SU-DHL-6 (cell line): ENCODE results near the gene B4GALT1.

ENCODE experiments used
- H2AFZ ChIP-seq: fragments of 200-600 bp; sonication (generic); 2 replicates; pipeline ENCODE4 v1.6.1; 2014; ENCODE audit warnings: low read depth, mild to moderate bottlenecking, moderate library complexity, mixed read lengths, antibody characterized with exemption, low read length; ENCODE audit not compliant: severe bottlenecking
- H3F3A ChIP-seq: fragments of 200-600 bp; shearing (Covaris generic); 2 replicates; pipeline ENCODE4 v1.6.0; 2016; ENCODE audit warnings: antibody characterized with exemption, mild to moderate bottlenecking; ENCODE audit not compliant: insufficient read depth
- H3K27ac ChIP-seq: fragments of 200-600 bp; sonication (generic); 2 replicates; pipeline ENCODE4 v1.5.1; 2016; ENCODE audit warnings: low read depth, mild to moderate bottlenecking, low read length, moderate library complexity, mixed read lengths
- H3K27me3 ChIP-seq: fragments of 200-600 bp; sonication (generic), shearing (Covaris generic); 2 replicates; pipeline ENCODE4 v1.6.0; 2014; ENCODE audit warnings: mild to moderate bottlenecking, low read length
- H3K36me3 ChIP-seq: fragments of 200-600 bp; sonication (generic); 2 replicates; pipeline ENCODE4 v1.6.1; 2014; ENCODE audit warnings: mild to moderate bottlenecking, low read length, mixed read lengths
- H3K4me2 ChIP-seq: fragments of 300-600, 200-600 bp; shearing (Covaris generic), sonication (generic); 2 replicates; pipeline ENCODE4 v1.6.0; 2014; ENCODE audit warnings: low read length, low read depth, mild to moderate bottlenecking; ENCODE audit not compliant: poor library complexity, severe bottlenecking
- H3K4me3 ChIP-seq: fragments of 200-600 bp; sonication (generic); 2 replicates; pipeline ENCODE4 v1.5.1; 2014; ENCODE audit warnings: antibody characterized with exemption, low read length, mild to moderate bottlenecking, mixed read lengths; ENCODE audit not compliant: insufficient read depth, poor library complexity, severe bottlenecking
- H3K79me2 ChIP-seq: fragments of 200-600 bp; sonication (generic); 2 replicates; pipeline ENCODE4 v1.6.1; 2014; ENCODE audit warnings: mild to moderate bottlenecking, low read length, moderate library complexity; ENCODE audit not compliant: insufficient read depth
- H3K9ac ChIP-seq: fragments of 200-600 bp; sonication (generic); 2 replicates; pipeline ENCODE4 v1.7.0; 2014; ENCODE audit warnings: mild to moderate bottlenecking, low read length
- H3K9me2 ChIP-seq: fragments of 200-600 bp; sonication (generic); replicated peaks from 2 replicates; pipeline ENCODE4 v1.6.1; 2014; ENCODE audit warnings: low read length; ENCODE audit not compliant: insufficient read depth
- H3K9me3 ChIP-seq: fragments of 200-600 bp; sonication (generic); 2 replicates; pipeline ENCODE4 v1.6.1; 2014; ENCODE audit warnings: low read length, mixed read lengths; ENCODE audit not compliant: insufficient read depth
- H4K20me1 ChIP-seq: fragments of 200-600 bp; sonication (generic); 2 replicates; pipeline ENCODE4 v1.6.1; 2014; ENCODE audit warnings: low read depth, mild to moderate bottlenecking, antibody characterized with exemption, low read length, moderate library complexity, mixed read lengths
- EZH2phosphoT487 ChIP-seq: fragments of 200-600 bp; sonication (generic), shearing (Covaris generic); conservative IDR thresholded peaks from 2 replicates; pipeline ENCODE4 v1.6.1; 2018; ENCODE audit warnings: mild to moderate bottlenecking, antibody characterized with exemption, low read length, moderate library complexity, mixed read lengths
- TF ChIP-seq, protein P1 (sequence below): fragments of 200-600 bp; sonication (generic); IDR thresholded peaks from one replicate; pipeline ENCODE4 v1.5.1; 2017; ENCODE audit warnings: antibody characterized with exemption, mild to moderate bottlenecking, low read length, moderate library complexity; ENCODE audit not compliant: insufficient read depth, poor library complexity, severe bottlenecking

Gene B4GALT1

DNA sequence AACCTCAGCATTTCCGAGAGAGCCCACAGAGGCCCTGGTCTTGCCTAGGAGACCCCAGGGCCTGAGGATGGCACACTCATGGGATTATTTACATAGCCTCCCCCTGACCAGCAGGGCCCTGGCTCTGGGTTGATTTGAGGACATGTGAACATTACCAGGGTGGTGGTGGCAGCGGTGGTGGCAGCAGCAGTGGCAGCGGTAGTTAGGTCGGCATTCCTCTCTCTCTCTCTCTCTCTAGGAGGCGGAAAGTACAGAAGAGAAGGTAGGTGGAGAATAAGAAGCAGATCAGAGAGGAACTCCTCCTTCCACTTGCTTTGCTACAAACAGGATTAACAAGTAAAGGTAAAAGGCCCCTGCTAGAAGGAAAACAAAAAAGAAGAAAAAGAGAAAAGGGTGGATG is 39.3 kb downstream of the B4GALT1 start:
- Histone ChIP-seq H3K9me3 (no peaks in the 10 kb centered on the region), H2AFZ (no peak overlapping the region), H3K36me3 (no peaks in the 10 kb centered on the region), H3K27me3 (no peaks in the 10 kb centered on the region), H3K4me3 (no peak overlapping the region), H3F3A (no peaks in the 10 kb centered on the region), H3K79me2 (no peaks in the 10 kb centered on the region), H3K9me2 (no peaks in the 10 kb centered on the region), H3K9ac (no peak overlapping the region), H3K27ac (no peak overlapping the region), H3K4me2 (no peak overlapping the region), H4K20me1 (no peaks in the 10 kb centered on the region)
- TF ChIP-seq, protein P1, sequence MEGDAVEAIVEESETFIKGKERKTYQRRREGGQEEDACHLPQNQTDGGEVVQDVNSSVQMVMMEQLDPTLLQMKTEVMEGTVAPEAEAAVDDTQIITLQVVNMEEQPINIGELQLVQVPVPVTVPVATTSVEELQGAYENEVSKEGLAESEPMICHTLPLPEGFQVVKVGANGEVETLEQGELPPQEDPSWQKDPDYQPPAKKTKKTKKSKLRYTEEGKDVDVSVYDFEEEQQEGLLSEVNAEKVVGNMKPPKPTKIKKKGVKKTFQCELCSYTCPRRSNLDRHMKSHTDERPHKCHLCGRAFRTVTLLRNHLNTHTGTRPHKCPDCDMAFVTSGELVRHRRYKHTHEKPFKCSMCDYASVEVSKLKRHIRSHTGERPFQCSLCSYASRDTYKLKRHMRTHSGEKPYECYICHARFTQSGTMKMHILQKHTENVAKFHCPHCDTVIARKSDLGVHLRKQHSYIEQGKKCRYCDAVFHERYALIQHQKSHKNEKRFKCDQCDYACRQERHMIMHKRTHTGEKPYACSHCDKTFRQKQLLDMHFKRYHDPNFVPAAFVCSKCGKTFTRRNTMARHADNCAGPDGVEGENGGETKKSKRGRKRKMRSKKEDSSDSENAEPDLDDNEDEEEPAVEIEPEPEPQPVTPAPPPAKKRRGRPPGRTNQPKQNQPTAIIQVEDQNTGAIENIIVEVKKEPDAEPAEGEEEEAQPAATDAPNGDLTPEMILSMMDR = no peak
- TF ChIP-seq EZH2phosphoT487 = no peak

GRCh38 chr9:33125871-33126823 is 41.0 kb downstream of the B4GALT1 start:
- Histone ChIP-seq H3F3A (no peaks in the 10 kb centered on the region), H2AFZ (no peak overlapping the region), H3K79me2 (no peaks in the 10 kb centered on the region), H3K4me3 (no peak overlapping the region), H3K9me2 (no peaks in the 10 kb centered on the region), H3K27ac (no peak overlapping the region), H4K20me1 (no peaks in the 10 kb centered on the region), H3K9me3 (no peaks in the 10 kb centered on the region), H3K27me3 (no peaks in the 10 kb centered on the region), H3K9ac (no peak overlapping the region), H3K4me2 (no peak overlapping the region), H3K36me3 (no peaks in the 10 kb centered on the region)
- TF ChIP-seq EZH2phosphoT487 = no peak
- TF ChIP-seq, protein P1 = no peak

DNA sequence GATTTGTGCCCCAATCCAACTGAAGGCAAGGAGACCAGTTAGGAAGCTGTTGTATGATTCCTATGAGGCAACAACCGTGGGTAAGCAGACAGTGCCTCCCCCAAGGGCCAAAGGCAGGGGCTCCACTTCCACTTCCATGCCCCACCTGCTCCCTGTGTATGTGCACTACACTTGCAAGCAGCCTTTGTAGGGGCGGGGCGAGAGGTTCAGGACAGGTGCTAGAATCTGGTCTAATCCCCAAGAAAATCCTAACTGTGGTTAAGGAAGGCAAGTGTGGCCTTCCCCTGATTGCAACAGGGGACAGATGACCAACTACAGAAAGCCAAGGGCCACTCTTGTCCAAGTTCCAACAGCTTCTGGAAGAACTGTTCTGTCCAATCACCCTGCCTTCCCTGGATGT is 41.7 kb downstream of the B4GALT1 start:
- H3K4me3 ChIP-seq = no peak overlapping the region
- no peaks in the 10 kb centered on the region for H3K36me3 ChIP-seq
- H3K9ac ChIP-seq = no peak overlapping the region
- no peak overlapping the region for H3K4me2 ChIP-seq
- H3K79me2 ChIP-seq = no peaks in the 10 kb centered on the region
- TF ChIP-seq, protein P1 = no peak
- H3F3A ChIP-seq = no peaks in the 10 kb centered on the region
- H3K9me3 ChIP-seq = no peaks in the 10 kb centered on the region
- H3K27ac ChIP-seq = no peak overlapping the region
- no peaks in the 10 kb centered on the region for H3K27me3 ChIP-seq
- H2AFZ ChIP-seq = no peak overlapping the region
- H4K20me1 ChIP-seq = no peaks in the 10 kb centered on the region
- H3K9me2 ChIP-seq = no peaks in the 10 kb centered on the region
